ENCODE results near the gene CRACR2A. TPM values are rescaled to one million over a fixed set of nuclear protein-coding genes. Genes with fewer than 3 reads are reported as not detected.

CRACR2A gene
- total and polyA plus RNA-seq, 3 experiments from 2014 or later: 23.3 to 27.9 (median 27.3) TPM

GRCh38 chr12:3572560-3572959 is 180.3 kb downstream of the CRACR2A start:
- H3K36me3 Mint-ChIP-seq: no peaks in the 10 kb centered on the region
- no peaks in the 10 kb centered on the region for H3K4me1 ChIP-seq (ENCODE audit: insufficient read depth, low read length)
- no peak for DNase-seq
- H3K9me3 Mint-ChIP-seq: no peaks in the 10 kb centered on the region
- H3K4me3 ChIP-seq (ENCODE audit: low read length): no peak overlapping the region
- no peaks in the 10 kb centered on the region for H3K36me3 ChIP-seq (ENCODE audit: insufficient read depth, low read length)
- H3K9me3 ChIP-seq (ENCODE audit: low read length): no peaks in the 10 kb centered on the region
- peaks cover 1 to 20% of the 10 kb centered on the region in 2 donors for H3K27me3 Mint-ChIP-seq
- ChIA-PET POLR2A (no interaction called here), CTCF (no interaction called here)
- H3K4me1 Mint-ChIP-seq: no peaks in the 10 kb centered on the region
- no peak overlapping the region for H3K27ac ChIP-seq (ENCODE audit: low read depth, low read length)
- H3K27me3 ChIP-seq (ENCODE audit: insufficient read depth, low read length, poor library complexity, severe bottlenecking): no peaks in the 10 kb centered on the region
- H3K4me3 Mint-ChIP-seq: no peak overlapping the region
- H3K27ac Mint-ChIP-seq: no peak overlapping the region

GRCh38 chr12:3571724-3572123 is 181.2 kb downstream of the CRACR2A start:
- no peak for DNase-seq
- ChIA-PET CTCF (no interaction called here), POLR2A (no interaction called here)
- no peaks in the 10 kb centered on the region for H3K27me3 ChIP-seq (ENCODE audit: insufficient read depth, low read length, poor library complexity, severe bottlenecking)
- H3K4me1 ChIP-seq (ENCODE audit: insufficient read depth, low read length): no peaks in the 10 kb centered on the region
- H3K4me1 Mint-ChIP-seq: no peaks in the 10 kb centered on the region
- H3K9me3 ChIP-seq (ENCODE audit: low read length): no peaks in the 10 kb centered on the region
- no peaks in the 10 kb centered on the region for H3K36me3 ChIP-seq (ENCODE audit: insufficient read depth, low read length)
- no peaks in the 10 kb centered on the region for H3K36me3 Mint-ChIP-seq
- no peak overlapping the region for H3K27ac Mint-ChIP-seq
- H3K4me3 ChIP-seq (ENCODE audit: low read length): no peak overlapping the region
- no peaks in the 10 kb centered on the region for H3K9me3 Mint-ChIP-seq
- peaks cover 1 to 20% of the 10 kb centered on the region in 2 donors for H3K27me3 Mint-ChIP-seq
- no peak overlapping the region for H3K4me3 Mint-ChIP-seq
- no peak overlapping the region for H3K27ac ChIP-seq (ENCODE audit: low read depth, low read length)

GRCh38 chr12:3571323-3571722 is 181.6 kb downstream of the CRACR2A start:
- H3K4me3 Mint-ChIP-seq: no peak overlapping the region
- ChIA-PET CTCF (no interaction called here), POLR2A (no interaction called here)
- Histone ChIP-seq H3K4me1 (ENCODE audit: insufficient read depth, low read length) (no peaks in the 10 kb centered on the region), H3K4me3 (ENCODE audit: low read length) (no peak overlapping the region), H3K36me3 (ENCODE audit: insufficient read depth, low read length) (no peaks in the 10 kb centered on the region), H3K27ac (ENCODE audit: low read depth, low read length) (no peak overlapping the region), H3K9me3 (ENCODE audit: low read length) (no peaks in the 10 kb centered on the region), H3K27me3 (ENCODE audit: insufficient read depth, low read length, poor library complexity, severe bottlenecking) (no peaks in the 10 kb centered on the region)
- DNase-seq: no peak
- no peaks in the 10 kb centered on the region for H3K4me1 Mint-ChIP-seq
- H3K9me3 Mint-ChIP-seq: no peaks in the 10 kb centered on the region
- no peaks in the 10 kb centered on the region for H3K36me3 Mint-ChIP-seq
- H3K27ac Mint-ChIP-seq: no peak overlapping the region
- peaks cover 2 to 18% of the 10 kb centered on the region in 2 donors for H3K27me3 Mint-ChIP-seq

GRCh38 chr12:3568695-3569094 is 184.2 kb downstream of the CRACR2A start:
- Histone ChIP-seq H3K27me3 (ENCODE audit: insufficient read depth, low read length, poor library complexity, severe bottlenecking) (no peaks in the 10 kb centered on the region), H3K9me3 (ENCODE audit: low read length) (no peaks in the 10 kb centered on the region), H3K27ac (ENCODE audit: low read depth, low read length) (no peak overlapping the region), H3K4me1 (ENCODE audit: insufficient read depth, low read length) (no peaks in the 10 kb centered on the region), H3K4me3 (ENCODE audit: low read length) (no peak overlapping the region), H3K36me3 (ENCODE audit: insufficient read depth, low read length) (no peaks in the 10 kb centered on the region)
- CTCF ChIA-PET: no interaction called here
- Mint-ChIP-seq H3K4me1 (no peaks in the 10 kb centered on the region), H3K9me3 (no peaks in the 10 kb centered on the region), H3K4me3 (no peak overlapping the region), H3K36me3 (no peaks in the 10 kb centered on the region), H3K27me3 (peaks cover 2 to 5% of the 10 kb centered on the region in 2 donors), H3K27ac (no peak overlapping the region)
- no peak for DNase-seq
- POLR2A ChIA-PET: no interaction called here

GRCh38 chr12:3565985-3566384 is 186.9 kb downstream of the CRACR2A start:
- no peak overlapping the region for H3K27ac ChIP-seq (ENCODE audit: low read depth, low read length)
- no peaks in the 10 kb centered on the region for H3K27me3 ChIP-seq (ENCODE audit: insufficient read depth, low read length, poor library complexity, severe bottlenecking)
- Mint-ChIP-seq H3K4me1 (no peaks in the 10 kb centered on the region), H3K4me3 (no peak overlapping the region), H3K27me3 (peaks cover 2 to 14% of the 10 kb centered on the region in 2 donors), H3K27ac (no peak overlapping the region), H3K36me3 (no peaks in the 10 kb centered on the region), H3K9me3 (no peaks in the 10 kb centered on the region)
- H3K4me3 ChIP-seq (ENCODE audit: low read length): no peak overlapping the region
- H3K9me3 ChIP-seq (ENCODE audit: low read length): no peaks in the 10 kb centered on the region
- ChIA-PET POLR2A (no interaction called here), CTCF (no interaction called here)
- DNase-seq: no peak
- H3K4me1 ChIP-seq (ENCODE audit: insufficient read depth, low read length): no peaks in the 10 kb centered on the region
- H3K36me3 ChIP-seq (ENCODE audit: insufficient read depth, low read length): no peaks in the 10 kb centered on the region

Other genes with a start within 250 kb of the CRACR2A start
- 10 to 100 TPM; 12.4 to 14.8 TPM for gene PARP11, start 120.3 kb upstream of the CRACR2A start, total RNA-seq
- 9.3 TPM for gene PARP11, start 120.3 kb upstream of the CRACR2A start, polyA plus RNA-seq